ENCODE results near the gene SLC5A1.
"Not testable (repeated sequence)": the region's sequence is repeated elsewhere in the genome, so short reads cannot be mapped to it uniquely, and the experiment has no call there.

The SLC5A1 gene

DNA sequence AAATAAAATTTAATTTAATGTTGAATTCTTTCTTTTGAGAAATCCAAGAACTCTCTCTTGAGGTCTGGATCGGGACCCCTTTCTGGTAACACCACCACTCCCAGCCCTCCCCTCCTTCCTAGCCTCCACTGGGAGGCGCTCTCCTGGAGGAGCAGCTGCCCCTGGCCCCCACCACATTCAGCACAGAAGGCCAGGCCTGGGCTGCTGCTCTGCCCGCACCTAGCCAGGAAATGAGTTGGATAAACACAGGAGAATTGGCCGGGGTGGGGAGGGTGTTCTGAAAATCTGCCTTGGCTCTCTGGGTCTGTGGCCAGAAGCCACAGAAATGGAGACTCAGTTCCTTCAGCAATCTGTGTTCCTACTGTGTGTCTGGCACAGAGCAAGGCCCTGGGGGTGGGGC, 84.8 kb downstream of the SLC5A1 start:
- Histone ChIP-seq H3K4me3 (ENCODE audit: insufficient read depth, low read length, poor library complexity, severe bottlenecking) (no peak overlapping the region), H3K9me2 (replicated peaks; ENCODE audit: insufficient read depth, low read length) (no peaks in the 10 kb centered on the region), H3K27ac (ENCODE audit: low read depth, low read length) (no peak overlapping the region), H3K4me2 (ENCODE audit: low read depth, low read length, poor library complexity, severe bottlenecking) (no peak overlapping the region), H4K20me1 (ENCODE audit: low read depth, low read length) (no peaks in the 10 kb centered on the region), H3K79me2 (ENCODE audit: insufficient read depth, low read length) (no peaks in the 10 kb centered on the region), H2AFZ (ENCODE audit: low read depth, low read length, severe bottlenecking) (no peak overlapping the region), H3F3A (ENCODE audit: insufficient read depth) (no peaks in the 10 kb centered on the region), H3K36me3 (ENCODE audit: low read length) (no peaks in the 10 kb centered on the region), H3K9me3 (ENCODE audit: insufficient read depth, low read length) (no peaks in the 10 kb centered on the region), H3K9ac (ENCODE audit: low read length) (no peak overlapping the region), H3K27me3 (ENCODE audit: low read length) (no peaks in the 10 kb centered on the region)
- TF ChIP-seq CTCF (IDR thresholded peaks at IDR 0.05; ENCODE audit: insufficient read depth, low read length, poor library complexity, severe bottlenecking) (no peak), EZH2phosphoT487 (conservative IDR thresholded peaks at IDR 0.05; ENCODE audit: low read length) (no peak)

DNA sequence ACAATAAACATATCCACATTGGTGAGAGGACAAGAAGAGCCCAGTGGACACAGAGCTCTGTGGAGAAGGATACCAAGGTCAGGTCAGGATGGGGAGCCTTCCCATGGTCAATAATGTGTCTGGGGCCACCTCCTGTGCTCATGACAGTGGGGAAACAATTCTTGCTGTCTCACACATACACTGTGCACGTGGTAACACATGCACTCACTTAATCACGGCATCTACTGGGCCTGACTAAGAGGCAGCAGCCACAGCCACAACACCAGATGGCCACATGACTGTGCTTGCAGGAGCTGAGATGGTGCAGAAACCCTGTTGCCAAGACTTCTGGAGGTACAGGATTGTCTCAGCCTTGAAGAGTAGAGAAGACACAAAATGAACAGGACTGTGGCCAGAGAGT, 87.4 kb downstream of the SLC5A1 start:
- Histone ChIP-seq H3K9me2 (replicated peaks; ENCODE audit: insufficient read depth, low read length) (no peaks in the 10 kb centered on the region), H3K4me2 (ENCODE audit: low read depth, low read length, poor library complexity, severe bottlenecking) (no peak overlapping the region), H2AFZ (ENCODE audit: low read depth, low read length, severe bottlenecking) (no peak overlapping the region), H3K9me3 (ENCODE audit: insufficient read depth, low read length) (no peaks in the 10 kb centered on the region), H3K9ac (ENCODE audit: low read length) (no peak overlapping the region), H3K4me3 (ENCODE audit: insufficient read depth, low read length, poor library complexity, severe bottlenecking) (no peak overlapping the region), H3K27ac (ENCODE audit: low read depth, low read length) (no peak overlapping the region), H4K20me1 (ENCODE audit: low read depth, low read length) (no peaks in the 10 kb centered on the region), H3K79me2 (ENCODE audit: insufficient read depth, low read length) (no peaks in the 10 kb centered on the region), H3K36me3 (ENCODE audit: low read length) (no peaks in the 10 kb centered on the region), H3F3A (ENCODE audit: insufficient read depth) (no peaks in the 10 kb centered on the region), H3K27me3 (ENCODE audit: low read length) (no peaks in the 10 kb centered on the region)
- no peak for TF ChIP-seq CTCF (IDR thresholded peaks at IDR 0.05; ENCODE audit: insufficient read depth, low read length, poor library complexity, severe bottlenecking)

DNA sequence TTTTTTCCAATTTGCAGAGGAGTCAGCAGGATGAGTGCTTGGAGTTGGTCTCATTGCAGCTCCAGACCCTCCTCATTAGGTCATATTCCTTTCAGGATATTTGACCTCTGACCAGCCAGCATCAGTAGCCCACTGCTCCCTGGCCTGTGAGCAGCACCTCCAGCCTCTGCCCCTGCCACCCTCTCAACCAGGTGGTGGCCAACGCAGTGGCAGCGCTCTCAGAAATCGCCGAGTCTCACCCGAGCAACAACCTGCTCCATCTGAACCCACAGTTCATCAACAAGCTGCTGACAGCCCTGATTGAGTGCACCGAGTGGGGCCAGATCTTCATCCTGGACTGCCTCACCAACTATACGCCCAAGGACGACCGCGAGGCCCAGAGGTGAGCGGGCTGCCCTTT, 89.1 kb downstream of the SLC5A1 start:
- Histone ChIP-seq H3K79me2 (ENCODE audit: insufficient read depth, low read length) (no peaks in the 10 kb centered on the region), H3K4me2 (ENCODE audit: low read depth, low read length, poor library complexity, severe bottlenecking) (no peak overlapping the region), H3K9ac (ENCODE audit: low read length) (no peak overlapping the region), H2AFZ (ENCODE audit: low read depth, low read length, severe bottlenecking) (no peak overlapping the region), H3K4me3 (ENCODE audit: insufficient read depth, low read length, poor library complexity, severe bottlenecking) (no peak overlapping the region), H4K20me1 (ENCODE audit: low read depth, low read length) (no peaks in the 10 kb centered on the region), H3K27me3 (ENCODE audit: low read length) (no peaks in the 10 kb centered on the region), H3K9me3 (ENCODE audit: insufficient read depth, low read length) (no peaks in the 10 kb centered on the region), H3F3A (ENCODE audit: insufficient read depth) (no peaks in the 10 kb centered on the region), H3K36me3 (ENCODE audit: low read length) (no peaks in the 10 kb centered on the region), H3K27ac (ENCODE audit: low read depth, low read length) (no peak overlapping the region), H3K9me2 (replicated peaks; ENCODE audit: insufficient read depth, low read length) (no peaks in the 10 kb centered on the region)
- TF ChIP-seq EZH2phosphoT487 (conservative IDR thresholded peaks at IDR 0.05; ENCODE audit: low read length) (no peak), CTCF (IDR thresholded peaks at IDR 0.05; ENCODE audit: insufficient read depth, low read length, poor library complexity, severe bottlenecking) (no peak)

GRCh38 chr22:32132783-32133182, 89.7 kb downstream of the SLC5A1 start:
- TF ChIP-seq EZH2phosphoT487 (conservative IDR thresholded peaks at IDR 0.05; ENCODE audit: low read length) = no peak
- TF ChIP-seq CTCF (IDR thresholded peaks at IDR 0.05; ENCODE audit: insufficient read depth, low read length, poor library complexity, severe bottlenecking) = no peak
- no peaks in the 10 kb centered on the region for H3F3A ChIP-seq (ENCODE audit: insufficient read depth)
- no peaks in the 10 kb centered on the region for H3K36me3 ChIP-seq (ENCODE audit: low read length)
- H3K4me2 ChIP-seq (ENCODE audit: low read depth, low read length, poor library complexity, severe bottlenecking) = no peak overlapping the region
- no peaks in the 10 kb centered on the region for H3K79me2 ChIP-seq (ENCODE audit: insufficient read depth, low read length)
- H3K9me2 ChIP-seq (replicated peaks; ENCODE audit: insufficient read depth, low read length) = no peaks in the 10 kb centered on the region
- H4K20me1 ChIP-seq (ENCODE audit: low read depth, low read length) = no peaks in the 10 kb centered on the region
- no peak overlapping the region for H3K27ac ChIP-seq (ENCODE audit: low read depth, low read length)
- H3K27me3 ChIP-seq (ENCODE audit: low read length) = no peaks in the 10 kb centered on the region
- H3K4me3 ChIP-seq (ENCODE audit: insufficient read depth, low read length, poor library complexity, severe bottlenecking) = no peak overlapping the region
- no peaks in the 10 kb centered on the region for H3K9me3 ChIP-seq (ENCODE audit: insufficient read depth, low read length)
- H3K9ac ChIP-seq (ENCODE audit: low read length) = no peak overlapping the region
- H2AFZ ChIP-seq (ENCODE audit: low read depth, low read length, severe bottlenecking) = no peak overlapping the region

- not testable (repeated sequence) for H2AFZ ChIP-seq (ENCODE audit: low read depth, low read length, severe bottlenecking); H3K9me3 ChIP-seq (ENCODE audit: insufficient read depth, low read length); H3K27me3 ChIP-seq (ENCODE audit: low read length); H3K4me2 ChIP-seq (ENCODE audit: low read depth, low read length, poor library complexity, severe bottlenecking); H3K36me3 ChIP-seq (ENCODE audit: low read length); H4K20me1 ChIP-seq (ENCODE audit: low read depth, low read length); H3K4me3 ChIP-seq (ENCODE audit: insufficient read depth, low read length, poor library complexity, severe bottlenecking); H3K9ac ChIP-seq (ENCODE audit: low read length); H3K27ac ChIP-seq (ENCODE audit: low read depth, low read length); H3F3A ChIP-seq (ENCODE audit: insufficient read depth); H3K79me2 ChIP-seq (ENCODE audit: insufficient read depth, low read length); H3K9me2 ChIP-seq (replicated peaks; ENCODE audit: insufficient read depth, low read length)
Measured at GRCh38 chr22:32134796-32135195, 91.7 kb downstream of the SLC5A1 start.

All from SU-DHL-6 (cell line).